T follicular helper cell (primary cell): ENCODE results near the gene KSR2.

Experiments used
- DNase-seq: peaks from one replicate; pipeline ENCODE4 v3.0.0-alpha.2; 2020; ENCODE audit warnings: low read depth

Gene KSR2

GRCh38 chr12:117688446-117688845 is 280.3 kb downstream of the KSR2 start:
- no peak for DNase-seq

- DNase-seq: no peak
Observed at GRCh38 chr12:117686911-117687377, 281.8 kb downstream of the KSR2 start.

- no peak for DNase-seq
Observed at GRCh38 chr12:117686210-117686609, 282.6 kb downstream of the KSR2 start.

GRCh38 chr12:117685110-117685926 is 283.5 kb downstream of the KSR2 start:
- DNase-seq: no peak

- no peak for DNase-seq
Observed at GRCh38 chr12:117684471-117684870, 284.3 kb downstream of the KSR2 start.

- DNase-seq: no peak
Observed at GRCh38 chr12:117680312-117680711, 288.5 kb downstream of the KSR2 start.

- no peak for DNase-seq
Observed at GRCh38 chr12:117679776-117680175, 289.0 kb downstream of the KSR2 start.

GRCh38 chr12:117674763-117675162 is 294.0 kb downstream of the KSR2 start:
- DNase-seq: no peak

- no peak for DNase-seq
Observed at GRCh38 chr12:117674313-117674712, 294.5 kb downstream of the KSR2 start.

GRCh38 chr12:117671734-117672133 is 297.1 kb downstream of the KSR2 start:
- DNase-seq: no peak

- no peak for DNase-seq
Observed at GRCh38 chr12:117664169-117664568, 304.6 kb downstream of the KSR2 start.

GRCh38 chr12:117662620-117663395 is 306.0 kb downstream of the KSR2 start:
- no peak for DNase-seq

GRCh38 chr12:117662220-117662619 is 306.6 kb downstream of the KSR2 start:
- no peak for DNase-seq

GRCh38 chr12:117661471-117661870 is 307.3 kb downstream of the KSR2 start:
- DNase-seq: no peak

- DNase-seq: no peak
Observed at GRCh38 chr12:117660896-117661295, 307.9 kb downstream of the KSR2 start.

GRCh38 chr12:117658226-117658625 is 310.6 kb downstream of the KSR2 start:
- no peak for DNase-seq

GRCh38 chr12:117649796-117650195 is 319.0 kb downstream of the KSR2 start:
- DNase-seq: no peak

- DNase-seq: no peak
Observed at GRCh38 chr12:117646520-117646919, 322.3 kb downstream of the KSR2 start.

GRCh38 chr12:117645473-117645872 is 323.3 kb downstream of the KSR2 start:
- no peak for DNase-seq

- DNase-seq: no peak
Observed at GRCh38 chr12:117643971-117644370, 324.8 kb downstream of the KSR2 start.

- DNase-seq: no peak
Observed at GRCh38 chr12:117641885-117642284, 326.9 kb downstream of the KSR2 start.

- DNase-seq: no peak
Observed at GRCh38 chr12:117640511-117640910, 328.3 kb downstream of the KSR2 start.

GRCh38 chr12:117629454-117629853 is 339.3 kb downstream of the KSR2 start:
- no peak for DNase-seq
